HL-60/S4 (cell line): ENCODE data around the gene MMS19.

Experiments used
- in situ Hi-C: fragments of 300-500 bp; cut with MboI; formaldehyde crosslinking; loops from 2 replicates; pipeline ENCODE4 v1.14.3; 2022; ENCODE audit warnings: low sequenced_read_pairs

MMS19 gene

DNA sequence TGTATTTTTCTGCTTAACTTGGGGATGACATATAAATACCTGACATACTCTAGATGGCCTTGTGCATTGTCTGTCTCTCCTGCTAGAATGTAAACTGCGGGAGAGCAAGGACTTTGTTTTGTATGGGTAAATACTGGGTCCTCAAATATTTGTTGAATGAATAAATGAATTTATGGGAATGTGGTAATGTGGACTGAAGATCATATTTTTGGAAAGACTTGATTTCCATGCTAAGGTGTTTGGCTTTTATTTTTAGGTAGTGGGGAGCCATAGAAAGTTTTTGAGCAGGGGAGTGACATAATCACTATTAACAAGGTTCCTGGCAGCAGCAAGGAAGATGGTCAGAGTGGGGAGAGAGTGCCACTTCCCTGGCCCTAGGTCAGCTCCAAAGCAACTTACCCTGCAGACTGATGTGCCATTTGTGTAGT lies 27.5 kb upstream of the MMS19 start:
- in situ Hi-C loops = no loop called here

DNA sequence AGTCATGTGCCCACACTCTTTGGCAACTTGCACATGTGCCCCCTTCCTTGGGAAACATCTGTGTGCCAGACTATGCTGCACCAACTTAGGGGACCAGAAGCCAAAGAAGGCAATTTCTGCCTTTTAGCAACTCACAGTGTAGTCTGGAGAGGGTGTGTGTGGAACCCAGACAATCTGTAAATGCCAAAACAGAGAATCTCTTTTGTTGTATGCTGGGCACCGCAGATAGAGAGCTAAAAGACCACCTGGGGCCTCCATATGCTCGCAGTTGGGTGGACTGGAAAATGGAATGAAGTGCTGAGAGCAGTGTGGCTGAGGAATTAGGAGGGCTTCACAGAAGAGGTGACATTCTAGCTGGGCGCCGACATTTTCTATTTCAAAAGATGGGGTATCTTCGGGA lies 26.9 kb upstream of the MMS19 start:
- in situ Hi-C loops = no loop called here

DNA sequence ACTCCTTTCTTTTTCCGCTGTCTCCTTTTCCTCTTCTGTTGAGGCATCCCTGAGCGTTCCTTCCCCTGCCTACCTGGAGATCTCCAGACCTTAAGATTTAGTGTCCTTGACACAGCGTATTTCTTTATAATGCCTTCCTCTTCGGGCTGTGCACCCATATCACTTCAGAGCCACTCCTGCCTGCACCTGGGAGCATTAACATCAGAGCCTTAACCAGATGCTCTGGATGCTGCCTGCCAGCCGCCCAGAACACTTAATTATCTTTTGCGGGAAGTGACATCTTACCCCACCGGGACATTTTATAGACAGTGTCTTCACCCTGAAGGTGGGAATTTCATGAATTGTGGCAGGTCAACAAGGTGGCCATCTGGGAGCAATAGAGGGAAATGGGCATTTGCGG lies 24.7 kb upstream of the MMS19 start:
- in situ Hi-C loops = no loop called here

DNA sequence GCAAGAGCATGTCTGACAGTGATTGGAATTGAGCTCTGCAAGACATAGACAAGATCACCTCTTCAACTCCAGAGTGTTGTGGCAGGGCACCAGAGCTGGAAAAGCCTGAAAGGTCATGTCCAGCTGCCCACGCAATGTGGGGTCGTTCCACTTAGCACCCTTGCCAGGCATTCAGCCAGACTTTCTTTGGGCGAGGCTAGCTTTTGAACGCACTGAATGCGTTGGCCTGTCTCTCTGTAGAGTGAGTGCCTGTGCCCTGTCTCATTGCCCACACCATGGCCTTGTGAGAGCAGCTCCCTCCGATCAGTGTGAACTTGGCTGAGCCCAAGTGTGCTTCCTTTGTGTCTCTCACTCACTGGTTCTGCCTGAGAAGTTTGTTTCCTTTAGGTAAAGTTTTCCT lies 23.8 kb upstream of the MMS19 start:
- in situ Hi-C loops = no loop called here

DNA sequence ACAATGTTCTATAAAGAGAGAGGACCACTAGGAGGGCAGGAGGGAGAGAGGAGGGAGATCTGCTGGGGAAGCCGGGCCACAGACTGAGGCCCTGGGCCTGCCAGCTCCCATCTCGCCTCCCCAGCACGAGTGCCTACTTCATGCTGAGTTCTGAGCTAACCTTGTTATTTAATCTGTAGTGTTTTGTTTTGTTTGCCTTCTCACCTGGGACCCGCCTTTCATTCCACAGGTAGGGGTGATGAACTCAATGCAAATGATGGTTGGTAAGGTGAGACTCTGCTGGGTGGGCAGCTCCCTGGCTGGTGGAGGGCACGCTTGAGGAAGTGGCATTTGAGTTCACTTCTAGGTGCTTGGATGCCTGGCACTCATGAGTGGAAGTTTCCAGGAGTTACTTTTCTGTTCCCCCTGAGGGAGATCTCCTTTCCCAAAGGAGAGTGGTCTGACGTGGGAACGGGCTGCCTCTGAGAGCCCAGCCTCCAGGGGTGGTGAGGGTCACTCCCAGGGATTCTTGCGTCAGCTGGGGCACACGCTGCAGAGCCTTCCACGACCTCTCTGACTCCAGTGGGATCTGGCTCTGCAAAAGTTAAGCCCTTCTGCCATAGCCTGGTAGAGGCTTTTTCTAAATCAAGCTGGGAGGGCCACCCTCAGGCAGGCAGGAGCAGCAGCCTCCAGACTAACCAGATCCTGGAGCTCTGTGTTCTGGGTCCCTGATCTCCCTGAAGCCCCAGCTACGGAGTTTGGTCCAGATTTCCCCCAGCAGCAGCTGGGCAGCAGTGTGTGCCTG lies 22.9 kb upstream of the MMS19 start:
- in situ Hi-C loops = no loop called here

DNA sequence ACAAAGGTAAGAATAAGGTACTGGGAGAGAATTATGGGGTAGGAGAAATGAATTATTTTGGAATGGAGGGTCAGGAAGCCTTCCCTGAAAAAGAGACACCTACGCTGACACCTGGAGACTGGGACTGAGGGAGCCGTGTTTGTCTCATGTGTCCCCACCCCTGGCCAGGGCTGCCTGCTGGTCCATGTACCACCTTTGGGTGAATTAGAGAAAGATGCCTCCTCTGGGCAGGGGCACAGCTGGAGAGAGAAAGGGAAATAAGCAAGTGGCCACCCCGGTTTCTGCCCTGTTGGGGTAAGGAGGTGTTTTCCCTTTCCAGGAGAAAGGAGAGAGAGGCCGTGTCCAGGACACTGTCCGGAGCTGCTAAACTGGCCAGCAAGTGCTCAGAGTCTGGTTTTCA lies 22.3 kb upstream of the MMS19 start:
- in situ Hi-C loops = no loop called here

DNA sequence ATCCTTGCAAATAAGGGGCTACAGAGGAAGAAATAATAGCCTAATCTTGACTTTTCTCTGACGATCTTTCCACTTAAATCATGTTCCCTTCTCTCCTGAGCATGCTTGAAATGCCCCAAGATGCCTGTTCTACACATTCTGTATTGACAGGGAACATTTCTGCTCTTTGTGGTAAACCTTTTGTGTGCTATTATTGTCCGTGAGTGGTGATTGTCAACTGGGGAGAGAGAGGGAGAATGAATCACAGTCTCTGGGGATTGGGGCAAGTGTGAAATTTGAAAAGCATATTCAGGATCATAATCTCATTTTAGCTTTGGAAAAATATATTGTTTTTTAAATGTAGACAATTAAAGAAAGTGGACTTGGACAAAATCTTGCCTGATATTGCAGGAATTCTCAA lies 21.1 kb upstream of the MMS19 start:
- in situ Hi-C loops = no loop called here

DNA sequence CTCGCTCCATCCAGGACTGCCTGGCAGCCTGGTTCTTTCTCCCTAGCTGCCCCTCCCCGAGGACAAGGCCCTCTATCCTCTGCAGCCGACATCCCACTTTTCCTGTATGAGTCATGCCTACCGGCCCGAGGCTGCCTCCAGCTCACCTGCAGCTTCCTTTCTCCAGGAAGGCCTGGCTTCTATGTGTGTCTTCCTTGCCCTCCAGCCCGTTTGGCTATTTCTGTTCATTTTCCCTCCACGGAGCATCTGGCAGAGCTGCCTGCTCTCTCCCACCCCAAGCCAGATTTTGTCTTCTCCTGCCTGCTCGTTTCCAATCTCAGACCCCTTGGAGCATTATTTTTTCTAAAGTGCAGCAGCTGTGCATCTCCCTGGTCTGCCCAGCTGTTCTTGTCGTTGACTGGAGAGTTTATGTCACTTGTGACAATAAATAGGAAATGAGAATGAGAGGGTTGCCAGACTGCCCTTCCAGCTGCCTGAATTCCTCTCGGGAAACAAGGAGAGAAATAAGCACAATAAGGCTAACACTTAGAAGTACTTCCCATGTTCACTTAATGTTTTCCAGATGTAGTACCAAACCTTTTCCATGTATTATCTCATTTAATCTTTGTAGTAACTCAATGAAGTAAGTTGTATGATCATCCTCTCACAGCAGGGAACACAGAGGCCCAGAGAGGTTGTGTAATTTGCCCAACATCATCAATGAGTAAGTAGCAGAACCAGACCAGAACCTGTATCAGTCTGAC lies 20.2 kb upstream of the MMS19 start:
- in situ Hi-C loops = no loop called here

DNA sequence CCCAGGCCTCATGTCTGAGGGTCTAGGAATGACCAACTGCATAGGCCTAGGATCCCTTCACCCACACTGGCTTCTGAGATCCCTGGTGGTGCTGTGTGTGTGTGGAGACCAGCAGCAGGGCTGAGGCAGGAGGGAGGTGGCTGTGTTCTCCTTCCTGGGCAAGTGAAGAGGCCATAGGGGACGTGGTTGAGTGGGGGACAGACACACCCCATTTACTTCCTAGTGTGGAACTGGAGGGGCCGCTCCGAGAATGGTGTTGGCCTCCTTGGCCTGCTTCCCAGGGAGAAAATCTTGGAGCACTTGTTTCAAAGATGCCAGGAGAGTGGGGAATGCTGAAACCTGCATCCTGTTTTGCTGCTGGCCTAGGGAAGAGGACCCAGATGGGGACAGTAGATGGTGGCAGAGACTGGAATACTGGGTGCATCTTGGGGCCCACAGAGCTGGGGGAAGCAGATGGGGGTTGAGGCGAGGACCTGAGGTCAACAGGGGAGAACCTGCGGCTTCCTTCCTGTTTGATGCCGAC lies 19.6 kb upstream of the MMS19 start:
- in situ Hi-C loops = no loop called here

DNA sequence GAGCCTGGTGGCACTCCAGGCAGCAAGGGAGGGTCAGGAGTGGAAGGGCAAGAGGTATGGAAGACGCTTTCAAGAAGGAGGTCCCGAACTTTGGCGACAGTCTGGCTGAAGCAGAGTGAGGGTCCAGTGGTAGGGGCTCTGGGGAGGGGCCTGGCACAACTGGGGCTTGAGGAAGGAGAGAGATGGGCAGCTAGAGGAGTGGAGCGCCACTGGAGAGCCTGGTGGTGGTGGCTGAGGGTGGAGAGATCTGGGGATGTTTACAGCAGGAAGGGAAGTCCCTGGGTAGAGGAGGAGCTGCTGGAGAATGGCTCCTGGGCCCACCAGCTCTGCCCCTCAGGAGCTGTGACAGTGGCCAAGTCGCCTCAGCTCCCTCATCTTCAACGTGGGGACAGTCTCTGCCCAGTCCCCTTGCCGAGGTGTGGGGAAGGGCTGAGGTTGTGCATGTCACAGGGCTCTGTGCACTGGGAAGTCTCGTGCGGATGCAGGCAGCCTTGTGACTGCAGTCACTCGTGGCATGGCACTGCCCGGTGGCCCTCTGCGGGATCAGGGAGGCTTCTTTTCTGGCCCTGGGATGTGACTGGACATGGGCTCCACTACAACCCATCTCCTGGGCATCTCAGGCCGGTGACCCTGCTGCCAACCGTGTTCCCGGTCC lies 19.0 kb upstream of the MMS19 start:
- in situ Hi-C loops = no loop called here

DNA sequence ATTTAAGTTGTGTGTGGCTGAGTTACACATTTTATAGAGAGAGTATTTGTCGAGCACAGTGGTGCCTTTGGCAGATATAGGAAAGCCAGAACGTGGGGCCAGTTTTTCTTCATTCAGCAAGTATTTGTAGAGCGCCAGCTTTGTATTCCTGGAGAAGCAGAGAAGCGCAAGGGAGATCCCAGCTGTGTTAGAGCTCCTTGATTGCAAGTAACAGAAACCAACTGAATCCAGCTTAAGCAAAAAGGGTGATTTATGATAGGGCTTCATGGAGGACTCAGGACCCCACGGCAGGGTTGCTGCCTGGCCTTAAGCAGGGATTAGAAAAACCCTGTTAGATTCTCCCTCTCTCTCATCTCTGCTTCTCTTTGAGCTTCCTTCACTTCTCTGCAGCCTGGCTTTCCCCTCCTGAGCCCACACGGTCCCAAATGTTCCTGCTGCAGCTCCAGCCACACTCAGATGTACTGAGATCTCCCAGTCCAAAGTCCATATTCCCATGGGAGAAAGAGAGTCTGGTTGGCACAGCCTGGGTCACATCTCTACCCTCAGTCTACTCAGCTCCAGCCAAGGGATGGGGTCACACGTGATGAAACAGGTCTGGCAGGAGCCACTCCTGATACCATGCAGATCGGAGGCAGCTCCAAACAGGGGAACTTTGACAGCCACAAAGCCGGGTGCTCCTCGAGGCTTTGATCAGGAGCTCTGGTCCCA lies 17.2 kb upstream of the MMS19 start:
- in situ Hi-C loops = no loop called here

DNA sequence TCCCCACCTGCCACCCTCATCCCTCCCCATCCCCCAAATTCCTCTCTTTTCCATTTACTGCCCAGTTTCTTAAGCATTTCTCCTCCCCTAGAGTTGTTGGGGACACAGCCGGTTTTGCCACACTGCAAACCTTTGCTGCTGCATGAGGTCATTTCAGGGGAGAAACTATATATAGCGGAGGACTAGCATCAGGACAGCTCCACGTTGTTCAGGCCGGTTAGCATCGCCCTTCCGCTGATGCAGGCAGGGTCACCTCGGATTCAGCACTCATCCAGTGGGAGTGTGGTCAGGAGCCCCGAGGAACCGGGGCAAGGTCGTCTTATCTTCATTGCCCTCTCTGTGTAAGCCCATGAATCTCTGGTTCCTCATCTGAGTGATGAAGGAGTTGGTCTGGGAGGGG lies 16.1 kb upstream of the MMS19 start:
- in situ Hi-C loops = no loop called here

DNA sequence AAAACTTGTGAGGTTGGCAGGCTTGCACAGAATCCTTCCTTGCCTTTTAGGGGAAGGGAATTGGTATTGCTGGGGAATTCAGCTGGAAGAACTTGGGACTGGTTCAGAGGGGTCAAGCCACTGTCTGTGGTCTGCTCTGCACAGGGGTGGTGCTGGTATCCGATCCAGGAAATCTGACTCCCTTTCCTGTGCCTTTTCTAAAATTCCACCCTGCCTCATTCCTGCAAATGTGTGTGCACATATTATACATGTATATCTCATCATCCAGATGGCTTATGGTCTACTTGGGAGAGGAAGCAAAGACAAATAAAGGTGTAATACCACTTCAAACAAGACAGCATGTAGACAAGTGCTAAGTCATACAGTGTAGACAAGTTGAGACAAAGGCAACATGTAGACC lies 14.8 kb upstream of the MMS19 start:
- in situ Hi-C loops = no loop called here

DNA sequence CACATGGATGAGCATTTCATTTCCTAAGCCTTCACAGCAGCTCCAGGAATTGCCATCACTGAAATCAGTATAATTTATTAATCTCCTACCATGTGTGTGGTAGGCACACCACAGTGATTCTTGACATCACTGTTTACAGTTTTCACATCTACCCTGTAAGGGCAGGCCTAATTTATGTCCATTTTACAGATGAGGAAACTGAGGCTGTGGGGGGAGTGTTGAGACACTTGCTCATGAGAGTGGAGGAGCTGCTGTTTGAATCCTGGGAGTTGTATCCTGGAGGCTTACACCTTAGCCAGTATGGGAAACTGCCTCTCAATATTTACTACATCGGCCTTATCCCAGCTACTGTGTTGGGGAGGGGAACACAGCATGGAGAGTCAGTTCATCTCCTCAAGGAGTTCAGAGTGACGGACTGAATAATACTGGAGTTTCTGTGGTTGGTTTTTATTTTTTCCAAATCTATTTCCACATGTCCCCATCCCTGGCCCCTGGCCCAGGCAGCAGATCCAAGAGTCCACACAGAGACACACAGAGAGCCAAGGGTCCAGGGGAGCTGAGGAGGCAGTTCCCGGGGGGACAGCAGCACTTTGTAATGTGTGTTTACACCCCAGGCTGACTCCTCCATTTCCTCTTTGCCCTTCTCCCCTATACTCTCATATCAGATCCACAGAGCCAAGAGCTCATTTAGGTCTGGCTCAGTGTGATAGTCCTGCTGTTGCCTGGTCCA lies 13.7 kb upstream of the MMS19 start:
- in situ Hi-C loops = no loop called here

DNA sequence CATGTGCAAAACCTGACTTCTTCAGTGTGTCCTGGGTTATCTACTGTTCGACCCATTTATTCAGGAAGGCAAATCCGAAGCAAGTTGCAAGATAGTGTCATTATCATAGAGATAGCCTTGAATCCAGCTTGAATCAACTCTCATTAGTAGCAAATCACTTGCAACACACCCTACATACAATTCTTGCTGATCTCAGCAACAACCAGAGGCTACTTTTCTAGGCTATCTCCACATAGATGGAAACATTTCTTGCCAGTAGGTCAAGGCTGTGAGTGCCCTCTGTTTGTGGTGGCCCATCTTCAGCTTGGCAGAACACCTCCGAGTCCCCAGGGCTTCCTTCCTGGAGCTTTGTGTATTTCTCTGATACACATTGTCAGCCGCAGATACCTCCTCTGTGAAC lies 12.5 kb upstream of the MMS19 start:
- in situ Hi-C loops = no loop called here

DNA sequence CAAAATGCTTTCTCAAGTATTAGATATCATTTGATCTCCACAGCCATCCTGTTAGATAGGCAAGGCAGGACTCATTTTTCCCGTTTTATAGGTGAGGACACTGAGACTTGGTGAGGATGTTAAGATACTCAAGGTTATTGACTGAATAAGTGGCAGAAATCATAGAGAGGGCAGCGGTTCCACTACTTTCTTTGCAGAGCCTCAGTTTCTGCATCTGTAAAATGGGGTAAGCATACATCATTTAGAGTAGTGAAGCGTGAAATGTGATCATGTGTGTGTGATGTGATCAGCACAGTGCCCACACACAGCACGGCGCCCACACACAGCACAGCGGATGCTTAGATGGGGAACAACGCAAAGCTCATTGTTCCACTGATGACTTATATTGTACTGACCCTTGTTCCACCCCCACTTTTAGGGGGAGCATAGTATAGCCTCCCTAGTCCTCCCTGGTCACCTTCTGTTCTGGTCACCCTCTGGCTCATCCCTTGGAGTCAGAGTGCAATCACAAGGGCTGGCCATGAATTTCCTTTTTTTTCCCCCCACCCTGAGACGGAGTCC lies 11.0 kb upstream of the MMS19 start:
- in situ Hi-C loops = no loop called here

DNA sequence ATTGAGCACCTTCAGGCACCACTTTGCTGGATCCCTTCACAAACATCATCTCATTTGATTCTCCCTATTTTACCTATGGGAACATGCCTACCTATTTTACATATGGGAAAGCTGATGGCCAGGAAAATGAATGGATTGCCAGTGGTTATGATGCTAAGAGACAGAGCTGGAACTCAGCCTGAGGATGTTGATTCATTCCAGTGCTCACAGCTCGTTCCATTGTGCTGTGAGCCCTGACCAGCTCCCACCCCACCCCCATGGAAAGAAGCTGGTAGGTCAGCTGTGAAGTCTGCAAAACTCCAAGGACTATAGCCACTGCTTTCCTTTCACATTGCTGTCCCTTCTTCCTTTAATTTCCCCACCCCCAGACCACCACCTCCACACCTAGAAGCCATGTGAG lies 10.1 kb upstream of the MMS19 start:
- in situ Hi-C loops = no loop called here

DNA sequence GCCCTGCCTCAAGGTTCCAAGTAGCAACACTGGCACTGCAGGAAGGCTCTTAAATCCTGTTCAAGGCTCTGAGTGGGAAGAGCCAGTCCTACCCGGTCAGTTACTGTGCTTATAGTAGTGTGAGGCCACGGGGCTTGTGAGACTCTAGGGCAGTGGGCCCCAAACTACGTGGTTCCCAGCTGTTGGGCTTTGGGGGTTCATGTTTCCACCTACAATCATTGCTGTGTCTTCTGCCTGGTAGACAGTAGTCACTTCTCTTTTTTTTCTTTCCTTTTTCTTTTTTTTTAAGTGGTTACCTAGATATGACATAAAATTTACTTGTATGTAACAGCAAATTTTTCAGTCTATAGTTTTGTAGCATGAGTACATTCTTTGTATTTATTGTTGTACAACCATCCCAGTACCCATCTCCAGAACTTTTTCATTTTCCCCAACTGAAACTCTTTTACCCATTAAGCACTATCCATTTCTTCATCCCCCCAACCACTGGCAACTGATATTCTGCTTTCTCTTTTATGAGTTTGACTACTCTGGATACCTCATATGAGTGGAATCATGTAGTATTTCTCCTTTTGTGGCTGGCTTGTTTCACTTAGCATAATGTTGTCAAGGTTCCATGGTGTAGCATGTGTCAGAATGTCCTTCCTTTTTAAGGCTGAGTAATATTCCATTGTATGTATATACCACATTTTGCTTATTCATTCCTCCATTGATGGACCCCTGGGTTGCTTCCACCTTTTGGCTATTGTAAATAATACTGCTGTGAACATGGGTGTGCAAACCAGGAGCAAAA lies 8.2 kb upstream of the MMS19 start:
- in situ Hi-C loops = no loop called here

DNA sequence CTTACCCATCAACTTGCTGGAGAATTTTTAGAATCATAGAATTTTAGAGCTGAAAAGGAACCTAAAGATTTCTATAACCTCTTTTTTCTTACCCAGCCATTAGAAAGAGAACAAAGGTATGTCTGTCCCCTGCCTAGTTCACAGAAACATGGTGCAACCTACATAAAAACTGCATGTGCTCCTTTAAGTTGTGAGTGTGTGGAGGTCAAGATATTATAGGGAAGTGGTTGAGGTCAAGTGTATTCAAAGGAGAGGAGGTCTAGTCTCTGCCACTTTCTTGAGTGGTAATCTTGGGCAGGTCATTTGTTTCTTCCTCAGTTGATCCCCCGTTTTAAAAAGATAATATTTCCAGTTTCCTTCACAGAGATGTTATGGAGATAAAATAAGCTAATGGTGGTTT lies 6.9 kb upstream of the MMS19 start:
- in situ Hi-C loops = no loop called here
